Panc1 (cell line): ENCODE data around the gene NAA60. TPM values are rescaled to one million over a fixed set of nuclear protein-coding genes. Genes with fewer than 3 reads are reported as not detected.

ENCODE experiments used
- ATAC-seq: fragments of 200-7000 bp; cut with Tn5 transposase; 2 replicates; pipeline ENCODE4 v1.9.1; 2020; ENCODE audit warnings: mild to moderate bottlenecking, moderate library complexity
- BruUV-seq: library from RNA; stranded (reverse); fragments of 400-500 nt; replicated peaks from 2 replicates; lab custom pipeline; 2021; lab: Mats Ljungman, UMichigan
- CTCF ChIA-PET: fragments of 300-600 bp; sonication (Branson Sonifier 250); formaldehyde crosslinking; loops from one replicate; lab custom pipeline; 2022; ENCODE audit warnings: antibody characterized with exemption; lab: Charles Lee
- POLR2A ChIA-PET: fragments of 300-600 bp; sonication (Branson Sonifier 250); formaldehyde crosslinking; loops from one replicate; lab custom pipeline; 2022; ENCODE audit warnings: antibody characterized with exemption; lab: Charles Lee
- DNase-seq: peaks from one replicate; pipeline ENCODE4 v3.0.0-alpha.2; 2010; ENCODE audit warnings: low read depth, low spot score
- H3K27ac ChIP-seq: 2 replicates; pipeline ENCODE4 v1.5.1; 2011; ENCODE audit warnings: mild to moderate bottlenecking, low read length, inconsistent platforms
- H3K27me3 ChIP-seq: fragments of 200-500 bp; sonication (Bioruptor generic); 2 replicates; pipeline ENCODE4 v1.6.0; 2014; ENCODE audit warnings: low read length, inconsistent platforms; ENCODE audit not compliant: control insufficient read depth, insufficient read depth
- H3K36me3 ChIP-seq: fragments of 200-500 bp; sonication (Bioruptor generic); 2 replicates; pipeline ENCODE4 v1.5.1; 2014; ENCODE audit warnings: inconsistent platforms, mild to moderate bottlenecking, low read length, moderate library complexity; ENCODE audit not compliant: control insufficient read depth, insufficient read depth
- H3K4me1 ChIP-seq: 2 replicates; pipeline ENCODE4 v1.5.1; 2011; ENCODE audit warnings: inconsistent platforms, mild to moderate bottlenecking, low read length, moderate library complexity; ENCODE audit not compliant: control insufficient read depth, insufficient read depth
- H3K4me3 ChIP-seq, 2 experiments: 2 replicates each; pipeline ENCODE4 v1.5.1; 2011 to 2012; ENCODE audit warnings: low read depth in 2 of 2, low read length in 2 of 2, mild to moderate bottlenecking in 2 of 2, inconsistent platforms in 1 of 2, moderate library complexity in 1 of 2
- H3K9me3 ChIP-seq: fragments of 200-500 bp; sonication (Bioruptor generic); 2 replicates; pipeline ENCODE4 v1.5.1; 2014; ENCODE audit warnings: low read depth, mild to moderate bottlenecking, inconsistent platforms, low read length, moderate library complexity; ENCODE audit not compliant: control insufficient read depth, insufficient read depth
- POLR2AphosphoS5 ChIP-seq: IDR thresholded peaks from 2 replicates; pipeline ENCODE4 v1.6.1; 2012; ENCODE audit warnings: mild to moderate bottlenecking, low read depth, low read length, moderate library complexity
- SIN3A ChIP-seq: IDR thresholded peaks from 2 replicates; pipeline ENCODE4 v1.6.1; 2012; ENCODE audit warnings: low read depth, mild to moderate bottlenecking, low read length, moderate library complexity, borderline replicate concordance; ENCODE audit not compliant: insufficient read depth
- TCF7L2 ChIP-seq: IDR thresholded peaks from 2 replicates; pipeline ENCODE4 v1.6.1; 2011; ENCODE audit warnings: mild to moderate bottlenecking, low read depth, low read length, inconsistent platforms
- in situ Hi-C: cut with HindIII; loops from 2 replicates; pipeline ENCODE4 v1.10.0; 2016; ENCODE audit warnings: low sequenced_read_pairs, low pct_unique_long_range_greater_than_20kb
- intact Hi-C: fragments of 100-400 bp; cut with micrococcal nuclease; formaldehyde crosslinking; loops from one replicate; pipeline ENCODE4 v1.10.0; 2022; ENCODE audit not compliant: unreplicated experiment
- total RNA-seq: library from RNA; stranded (reverse); gene quantifications from one replicate; pipeline ENCODE4 v1.2.1, GENCODE V29; 2021; ENCODE audit not compliant: unreplicated experiment
- TF ChIP-seq, protein P1 (sequence below): fragments of 450-650 bp; IDR thresholded peaks from 2 replicates; pipeline ENCODE4 v1.5.1; 2017; ENCODE audit warnings: mild to moderate bottlenecking
- TF ChIP-seq, protein P2 (sequence below), 2 experiments: IDR thresholded peaks; 2 replicates each; pipeline ENCODE4 v1.6.1; 2011 to 2012; ENCODE audit warnings: low read depth in 2 of 2, control low read depth in 1 of 2, low read length in 1 of 2, mild to moderate bottlenecking in 1 of 2, moderate library complexity in 1 of 2; ENCODE audit not compliant: insufficient read depth in 1 of 2

Gene NAA60
- total RNA-seq, 1 experiment from 2014 or later, result 56.0 TPM

DNA sequence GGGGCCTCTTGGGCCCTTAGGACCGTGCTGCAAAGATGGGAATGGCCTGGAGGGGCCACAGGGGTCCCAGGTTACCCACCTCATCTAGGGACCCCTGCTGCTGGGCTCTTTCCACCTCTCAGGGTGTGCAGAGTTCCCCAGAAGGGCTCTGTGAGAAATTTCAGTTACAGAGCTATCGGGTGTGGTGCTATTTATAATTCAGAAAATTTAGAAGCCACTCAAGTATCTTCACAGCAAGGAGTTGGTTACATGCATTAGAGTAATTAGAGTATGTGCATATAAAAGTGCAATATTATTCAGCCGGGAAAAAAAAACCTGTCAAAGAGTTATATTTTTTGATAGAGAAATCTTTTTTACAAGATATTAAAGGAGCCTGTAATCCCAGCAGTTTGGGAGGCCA, 32.9 kb downstream of the NAA60 start:
- ChIA-PET POLR2A (no interaction called here), CTCF (no interaction called here)
- in situ Hi-C loops, result no loop called here
- no peak overlapping the region for H3K4me3 ChIP-seq
- no peaks in the 10 kb centered on the region for H3K4me1 ChIP-seq
- TF ChIP-seq SIN3A, result no peak
- TF ChIP-seq POLR2AphosphoS5, result no peak
- TF ChIP-seq, protein P1, sequence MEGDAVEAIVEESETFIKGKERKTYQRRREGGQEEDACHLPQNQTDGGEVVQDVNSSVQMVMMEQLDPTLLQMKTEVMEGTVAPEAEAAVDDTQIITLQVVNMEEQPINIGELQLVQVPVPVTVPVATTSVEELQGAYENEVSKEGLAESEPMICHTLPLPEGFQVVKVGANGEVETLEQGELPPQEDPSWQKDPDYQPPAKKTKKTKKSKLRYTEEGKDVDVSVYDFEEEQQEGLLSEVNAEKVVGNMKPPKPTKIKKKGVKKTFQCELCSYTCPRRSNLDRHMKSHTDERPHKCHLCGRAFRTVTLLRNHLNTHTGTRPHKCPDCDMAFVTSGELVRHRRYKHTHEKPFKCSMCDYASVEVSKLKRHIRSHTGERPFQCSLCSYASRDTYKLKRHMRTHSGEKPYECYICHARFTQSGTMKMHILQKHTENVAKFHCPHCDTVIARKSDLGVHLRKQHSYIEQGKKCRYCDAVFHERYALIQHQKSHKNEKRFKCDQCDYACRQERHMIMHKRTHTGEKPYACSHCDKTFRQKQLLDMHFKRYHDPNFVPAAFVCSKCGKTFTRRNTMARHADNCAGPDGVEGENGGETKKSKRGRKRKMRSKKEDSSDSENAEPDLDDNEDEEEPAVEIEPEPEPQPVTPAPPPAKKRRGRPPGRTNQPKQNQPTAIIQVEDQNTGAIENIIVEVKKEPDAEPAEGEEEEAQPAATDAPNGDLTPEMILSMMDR, result no peak
- TF ChIP-seq TCF7L2, result no peak
- TF ChIP-seq, protein P2, sequence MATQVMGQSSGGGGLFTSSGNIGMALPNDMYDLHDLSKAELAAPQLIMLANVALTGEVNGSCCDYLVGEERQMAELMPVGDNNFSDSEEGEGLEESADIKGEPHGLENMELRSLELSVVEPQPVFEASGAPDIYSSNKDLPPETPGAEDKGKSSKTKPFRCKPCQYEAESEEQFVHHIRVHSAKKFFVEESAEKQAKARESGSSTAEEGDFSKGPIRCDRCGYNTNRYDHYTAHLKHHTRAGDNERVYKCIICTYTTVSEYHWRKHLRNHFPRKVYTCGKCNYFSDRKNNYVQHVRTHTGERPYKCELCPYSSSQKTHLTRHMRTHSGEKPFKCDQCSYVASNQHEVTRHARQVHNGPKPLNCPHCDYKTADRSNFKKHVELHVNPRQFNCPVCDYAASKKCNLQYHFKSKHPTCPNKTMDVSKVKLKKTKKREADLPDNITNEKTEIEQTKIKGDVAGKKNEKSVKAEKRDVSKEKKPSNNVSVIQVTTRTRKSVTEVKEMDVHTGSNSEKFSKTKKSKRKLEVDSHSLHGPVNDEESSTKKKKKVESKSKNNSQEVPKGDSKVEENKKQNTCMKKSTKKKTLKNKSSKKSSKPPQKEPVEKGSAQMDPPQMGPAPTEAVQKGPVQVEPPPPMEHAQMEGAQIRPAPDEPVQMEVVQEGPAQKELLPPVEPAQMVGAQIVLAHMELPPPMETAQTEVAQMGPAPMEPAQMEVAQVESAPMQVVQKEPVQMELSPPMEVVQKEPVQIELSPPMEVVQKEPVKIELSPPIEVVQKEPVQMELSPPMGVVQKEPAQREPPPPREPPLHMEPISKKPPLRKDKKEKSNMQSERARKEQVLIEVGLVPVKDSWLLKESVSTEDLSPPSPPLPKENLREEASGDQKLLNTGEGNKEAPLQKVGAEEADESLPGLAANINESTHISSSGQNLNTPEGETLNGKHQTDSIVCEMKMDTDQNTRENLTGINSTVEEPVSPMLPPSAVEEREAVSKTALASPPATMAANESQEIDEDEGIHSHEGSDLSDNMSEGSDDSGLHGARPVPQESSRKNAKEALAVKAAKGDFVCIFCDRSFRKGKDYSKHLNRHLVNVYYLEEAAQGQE (IDR thresholded peaks at IDR 0.05; ENCODE audit: insufficient read depth in 1 of 2, low read depth in 2 of 2, low read length in 1 of 2), result no peak
- ATAC-seq (no peak), DNase-seq (no peak)
- H3K36me3 ChIP-seq, result no peaks in the 10 kb centered on the region; the same call in 1 of the 2 replicates
- intact Hi-C loops, result no loop called here
- H3K27me3 ChIP-seq, result no peaks in the 10 kb centered on the region
- no peak overlapping the region for H3K27ac ChIP-seq
- H3K9me3 ChIP-seq, result no peaks in the 10 kb centered on the region
- no TSS peak for BruUV-seq

DNA sequence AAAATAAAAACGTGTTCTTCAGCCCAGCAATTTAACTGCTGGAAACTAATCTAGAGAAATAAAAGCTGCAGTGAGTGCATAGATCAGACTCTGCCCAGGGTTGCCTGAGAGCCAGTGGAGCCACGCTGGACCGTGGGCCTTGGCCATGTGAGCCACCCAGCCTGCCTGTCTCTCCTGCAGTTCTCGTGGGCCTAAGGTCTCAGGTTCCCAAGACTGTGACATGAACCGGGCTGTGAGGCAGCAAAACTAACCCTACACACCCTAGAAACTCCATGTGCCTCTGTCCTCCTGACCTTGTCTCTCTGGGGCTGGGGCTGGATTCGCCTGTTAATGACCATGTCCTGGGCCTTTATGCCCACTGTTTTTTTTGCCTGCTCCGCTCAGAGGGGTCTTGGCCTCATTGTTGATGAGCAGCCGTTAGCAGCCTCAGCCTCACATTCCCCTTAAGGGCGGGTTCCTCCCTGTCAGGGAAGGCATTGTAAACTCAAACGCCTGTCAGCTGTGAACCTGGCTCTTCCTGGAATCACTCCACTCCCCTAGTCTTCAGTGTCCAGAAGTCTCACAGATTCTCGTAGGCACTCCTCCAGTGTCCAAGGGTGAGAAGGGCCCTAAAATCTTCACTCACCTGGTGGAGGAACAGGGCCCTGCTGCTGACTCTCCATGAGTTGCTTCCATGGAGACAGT, 34.9 kb downstream of the NAA60 start:
- DNase-seq (no peak), ATAC-seq (no peak; the same call in 1 of the 2 replicates)
- Histone ChIP-seq H3K4me1 (no peaks in the 10 kb centered on the region), H3K27me3 (no peaks in the 10 kb centered on the region), H3K27ac (no peak overlapping the region), H3K4me3 (no peak overlapping the region), H3K36me3 (peaks cover 7% of the 10 kb centered on the region; the same call in 1 of the 2 replicates), H3K9me3 (no peaks in the 10 kb centered on the region)
- TF ChIP-seq, protein P2 (IDR thresholded peaks at IDR 0.05; ENCODE audit: insufficient read depth in 1 of 2, low read depth in 2 of 2, low read length in 1 of 2), result no peak
- TF ChIP-seq TCF7L2, result no peak
- TF ChIP-seq SIN3A, result no peak
- TF ChIP-seq POLR2AphosphoS5, result no peak
- TF ChIP-seq, protein P1, result no peak
- intact Hi-C loops, result no loop called here
- ChIA-PET POLR2A (no interaction called here), CTCF (interaction anchor here (0.7 kb wide), 1 partner anchor 37 kb away, joined by 3 read pairs; no protein-coding TSS in a partner anchor)
- BruUV-seq, result no TSS peak
- in situ Hi-C loops, result no loop called here
